ENCODE measurements around the gene PSME3IP1.
"Not testable (repeated sequence)": the region's sequence is repeated elsewhere in the genome, so short reads cannot be mapped to it uniquely, and the experiment has no call there.

- TF ChIP-seq CTCF, POLR2A (IDR thresholded peaks at IDR 0.05): not testable (repeated sequence)
These were observed 76.4 kb downstream of the PSME3IP1 start for GRCh38 chr16:57109259-57110105.
